Measurements from ENCODE around the gene ZNF500. TPM values are rescaled to one million over a fixed set of nuclear protein-coding genes. Genes with fewer than 3 reads are reported as not detected.

Gene ZNF500
- total RNA-seq, 4 donors from 2014 or later = 12.6 to 23.3 (median 20.5) TPM

DNA sequence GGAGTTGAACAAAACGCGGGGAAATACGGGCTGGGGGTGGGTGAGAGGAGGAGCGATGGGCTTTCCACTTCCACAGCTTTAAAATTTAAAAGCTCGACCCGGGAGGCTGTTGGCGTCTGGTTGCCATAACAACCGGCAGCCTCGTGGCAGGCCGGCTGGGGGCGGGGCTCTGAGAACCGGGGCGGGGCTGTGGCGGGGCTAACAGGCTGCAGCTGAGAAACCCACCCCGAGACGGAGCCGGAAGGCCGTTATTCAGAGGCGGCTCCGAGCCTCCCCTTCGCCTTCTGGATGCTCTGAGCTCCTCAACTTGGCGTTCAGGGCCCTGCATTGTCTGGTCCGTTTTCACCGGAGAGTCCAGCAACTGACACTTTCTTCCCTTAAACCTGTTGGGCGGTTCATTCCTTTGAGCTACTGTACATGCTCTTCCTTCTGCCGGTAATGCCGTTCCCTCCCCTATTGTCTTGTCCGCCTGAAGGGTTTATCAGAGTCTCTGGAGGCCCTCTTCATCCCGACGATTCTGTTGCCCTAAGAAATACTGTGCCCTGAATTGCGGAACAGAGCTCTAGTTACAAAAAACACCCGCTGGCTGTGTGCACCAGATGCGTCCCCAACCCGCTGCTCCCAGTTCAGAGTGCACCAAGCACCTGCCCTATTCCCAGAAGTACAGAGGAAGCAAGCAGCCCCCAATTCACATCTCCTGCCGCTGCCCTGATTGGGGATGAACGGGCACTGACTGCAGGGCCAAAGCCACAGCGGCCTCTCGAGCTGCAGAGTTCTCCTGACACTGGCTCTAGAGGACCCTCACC lies 32.0 kb downstream of the ZNF500 start:
- intact Hi-C loops (cut with DNase I; ENCODE audit: low total_unique reads) = no loop called here

DNA sequence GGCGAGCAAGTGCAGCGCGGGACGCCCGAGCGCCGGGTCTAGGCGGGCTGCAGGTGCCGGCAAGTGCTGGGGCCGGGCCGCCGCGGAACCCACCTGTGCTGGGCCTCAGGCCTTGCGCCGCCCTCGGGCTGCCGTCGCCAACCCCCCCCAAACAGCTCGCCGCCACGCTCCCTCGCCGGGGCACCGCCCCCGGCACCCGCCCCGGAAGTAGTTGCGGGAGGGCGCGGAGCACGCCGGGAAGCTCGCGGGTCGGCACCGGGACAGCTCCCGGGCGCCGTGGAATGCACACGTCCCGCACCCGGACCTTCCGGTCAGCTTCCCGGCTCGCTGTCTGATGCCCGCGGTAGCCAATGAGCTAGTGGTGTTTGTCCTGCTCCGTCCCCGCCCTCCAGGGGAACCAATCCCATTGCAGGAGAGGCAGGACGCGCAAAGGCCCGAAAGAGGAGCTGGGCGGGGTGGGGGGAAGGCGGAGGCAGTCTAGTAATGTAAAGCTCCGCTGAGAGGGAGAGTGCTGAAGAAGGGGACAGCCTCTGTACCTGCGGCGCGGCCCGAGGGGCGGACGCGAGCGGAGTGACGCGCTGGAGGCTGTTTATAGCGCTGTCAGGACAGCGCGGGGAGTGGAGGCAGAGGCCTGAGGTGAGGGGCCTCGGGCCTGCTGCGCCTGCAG lies 32.8 kb downstream of the ZNF500 start, which contains the start of the genes ANKS3 and DNAAF8:
ANKS3 (minus strand) TSS at position 209 of the 667 bp plus-strand sequence. CDS start 4,122 bp downstream, outside the sequence.
DNAAF8 (plus strand) TSS at position 475 of the 667 bp plus-strand sequence. CDS start 1,978 bp downstream, outside the sequence.
- peak within 1 kb of the TSS; percentile 78 for H3K4me3 ChIP-seq (ENCODE audit: low read depth, poor library complexity, severe bottlenecking)
- intact Hi-C loops (cut with DNase I; ENCODE audit: low total_unique reads) = no loop called here
- WGBS, 2 donors = 0% methylated on average over 30 to 55 of the region's 70 CpGs
- TF ChIP-seq, protein P1, sequence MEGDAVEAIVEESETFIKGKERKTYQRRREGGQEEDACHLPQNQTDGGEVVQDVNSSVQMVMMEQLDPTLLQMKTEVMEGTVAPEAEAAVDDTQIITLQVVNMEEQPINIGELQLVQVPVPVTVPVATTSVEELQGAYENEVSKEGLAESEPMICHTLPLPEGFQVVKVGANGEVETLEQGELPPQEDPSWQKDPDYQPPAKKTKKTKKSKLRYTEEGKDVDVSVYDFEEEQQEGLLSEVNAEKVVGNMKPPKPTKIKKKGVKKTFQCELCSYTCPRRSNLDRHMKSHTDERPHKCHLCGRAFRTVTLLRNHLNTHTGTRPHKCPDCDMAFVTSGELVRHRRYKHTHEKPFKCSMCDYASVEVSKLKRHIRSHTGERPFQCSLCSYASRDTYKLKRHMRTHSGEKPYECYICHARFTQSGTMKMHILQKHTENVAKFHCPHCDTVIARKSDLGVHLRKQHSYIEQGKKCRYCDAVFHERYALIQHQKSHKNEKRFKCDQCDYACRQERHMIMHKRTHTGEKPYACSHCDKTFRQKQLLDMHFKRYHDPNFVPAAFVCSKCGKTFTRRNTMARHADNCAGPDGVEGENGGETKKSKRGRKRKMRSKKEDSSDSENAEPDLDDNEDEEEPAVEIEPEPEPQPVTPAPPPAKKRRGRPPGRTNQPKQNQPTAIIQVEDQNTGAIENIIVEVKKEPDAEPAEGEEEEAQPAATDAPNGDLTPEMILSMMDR (IDR thresholded peaks at IDR 0.05) = no peak
- TF ChIP-seq POLR2A (IDR thresholded peaks at IDR 0.05) = no peak
- DNase-seq (ENCODE audit: low spot score in 2 of 2) = peak; percentile 92 to 98

More for the DNA sequence above, 32.0 kb downstream of the ZNF500 start:
- WGBS, 2 donors = 7 to 8% methylated on average over 36 to 38 of the region's 38 CpGs
- TF ChIP-seq, protein P1 (IDR thresholded peaks at IDR 0.05) = no peak
- TF ChIP-seq POLR2A (IDR thresholded peaks at IDR 0.05) = no peak
- H3K4me3 ChIP-seq (ENCODE audit: low read depth, poor library complexity, severe bottlenecking) = peak overlapping the region; percentile 78
- peak; percentile 83 to 97 for DNase-seq (ENCODE audit: low spot score in 2 of 2)

DNA sequence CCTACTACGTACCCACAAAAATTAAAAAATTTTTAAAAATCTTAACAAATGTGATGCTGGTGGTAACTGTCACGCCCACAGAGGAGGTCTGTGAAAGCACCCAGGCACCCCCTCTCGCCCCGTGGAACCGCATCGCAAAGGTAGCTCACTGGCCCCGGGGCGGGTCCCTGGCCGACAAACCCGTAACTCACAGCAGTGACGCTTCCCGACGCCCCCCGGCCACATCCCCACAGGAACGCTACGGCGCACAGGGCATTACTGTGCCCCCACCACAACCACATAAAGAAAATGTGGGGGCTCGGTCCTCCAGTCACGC lies 33.3 kb downstream of the ZNF500 start:
- DNase-seq (ENCODE audit: low spot score in 2 of 2) = no peak
- no peak for TF ChIP-seq POLR2A (IDR thresholded peaks at IDR 0.05)
- TF ChIP-seq, protein P1 (IDR thresholded peaks at IDR 0.05) = no peak
- 0% methylated on average over 17 to 19 of the region's 19 CpGs for WGBS, 2 donors
- peak overlapping the region; percentile 78 for H3K4me3 ChIP-seq (ENCODE audit: low read depth, poor library complexity, severe bottlenecking)
- intact Hi-C loops (cut with DNase I; ENCODE audit: low total_unique reads) = no loop called here

DNA sequence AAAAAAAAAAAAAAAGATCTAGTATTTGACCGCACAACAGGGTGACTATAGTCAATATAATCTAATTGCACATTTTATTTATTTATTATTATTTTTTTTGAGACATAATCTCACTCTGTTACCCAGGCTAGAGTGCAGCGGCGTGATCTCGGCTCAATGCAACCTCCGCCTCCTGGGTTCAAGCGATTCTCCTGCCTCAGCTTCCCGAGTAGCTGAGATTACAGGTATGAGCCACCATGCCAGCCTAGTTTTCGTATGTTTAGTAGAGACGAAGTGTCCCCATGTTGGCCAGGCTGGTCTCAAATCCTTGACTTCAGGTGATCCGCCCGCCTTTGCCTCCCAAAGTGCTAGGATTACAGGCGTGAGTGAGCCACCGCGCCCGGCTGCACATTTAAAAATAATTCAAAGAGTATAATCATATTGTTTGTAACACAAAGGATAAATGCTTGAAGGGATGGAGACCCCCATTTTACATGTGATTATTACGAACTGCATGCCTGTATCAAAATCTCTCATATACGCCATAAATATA lies 33.7 kb downstream of the ZNF500 start:
- no peak for DNase-seq (ENCODE audit: low spot score in 2 of 2)
- TF ChIP-seq, protein P1 (IDR thresholded peaks at IDR 0.05) = no peak
- TF ChIP-seq POLR2A (IDR thresholded peaks at IDR 0.05) = no peak
- peak overlapping the region; percentile 78 for H3K4me3 ChIP-seq (ENCODE audit: low read depth, poor library complexity, severe bottlenecking)
- intact Hi-C loops (cut with DNase I; ENCODE audit: low total_unique reads) = no loop called here
- 32 to 35% methylated on average over 17 of the region's 17 CpGs for WGBS, 2 donors

DNA sequence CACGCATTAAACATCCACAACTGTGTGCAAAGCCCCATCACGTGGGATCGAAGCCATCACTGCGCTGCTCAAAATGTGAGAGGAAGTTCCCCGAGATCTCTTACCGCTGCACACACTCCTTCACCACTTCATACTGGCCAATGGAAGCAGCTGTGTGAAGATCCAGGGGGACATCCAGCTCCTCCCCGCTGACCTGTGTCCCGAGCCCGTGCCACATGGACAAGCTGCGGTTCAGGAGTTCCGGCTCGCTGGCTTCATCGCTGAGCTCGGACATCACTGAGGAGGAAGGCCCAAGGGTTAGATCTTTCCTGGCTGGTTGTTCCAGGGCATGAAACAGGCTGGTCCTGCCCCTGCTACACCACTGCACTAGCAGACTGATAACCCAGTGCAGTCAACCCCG lies 37.1 kb downstream of the ZNF500 start:
- DNase-seq (ENCODE audit: low spot score in 2 of 2) = no peak
- intact Hi-C loops (cut with DNase I; ENCODE audit: low total_unique reads) = no loop called here
- WGBS, 2 donors = 95 to 96% methylated on average over 15 of the region's 15 CpGs
- H3K4me3 ChIP-seq (ENCODE audit: low read depth, poor library complexity, severe bottlenecking) = no peak overlapping the region
- TF ChIP-seq, protein P1 (IDR thresholded peaks at IDR 0.05) = no peak
- no peak for TF ChIP-seq POLR2A (IDR thresholded peaks at IDR 0.05)
